Daoy (cell line): ENCODE results near the gene OR2AG1. TPM values are rescaled to one million over a fixed set of nuclear protein-coding genes. Genes with fewer than 3 reads are reported as not detected.
A peak's percentile ranks its signal among the peaks of the same experiment; 100 is the strongest.
"Not testable (repeated sequence)": the region's sequence is repeated elsewhere in the genome, so short reads cannot be mapped to it uniquely, and the experiment has no call there.

Experiments used
- DNase-seq: peaks from one replicate; pipeline ENCODE4 v3.0.0-alpha.2; 2015; ENCODE audit warnings: low read depth
- total RNA-seq: library from RNA; depleted of rRNA; stranded (reverse); fragments of >200 nt; shearing (Covaris generic); gene quantifications from 2 replicates; pipeline ENCODE4 v1.2.3, GENCODE V29; 2014; rRNA removed

The OR2AG1 gene
- total RNA-seq, 1 experiment from 2014 or later = not detected

GRCh38 chr11:6790546-6790945 lies 7.7 kb downstream of the OR2AG1 start:
- no peak for DNase-seq

- DNase-seq = no peak
Observed at GRCh38 chr11:6794639-6795038, 11.8 kb downstream of the OR2AG1 start.

GRCh38 chr11:6799402-6799801 lies 16.6 kb downstream of the OR2AG1 start, which contains the start of gene OR6A2:
Gene OR6A2 (minus strand): TSS chr11:6799689. CDS start chr11:6795708, 3,981 bp downstream.
- peak; percentile 25 for DNase-seq

DNA sequence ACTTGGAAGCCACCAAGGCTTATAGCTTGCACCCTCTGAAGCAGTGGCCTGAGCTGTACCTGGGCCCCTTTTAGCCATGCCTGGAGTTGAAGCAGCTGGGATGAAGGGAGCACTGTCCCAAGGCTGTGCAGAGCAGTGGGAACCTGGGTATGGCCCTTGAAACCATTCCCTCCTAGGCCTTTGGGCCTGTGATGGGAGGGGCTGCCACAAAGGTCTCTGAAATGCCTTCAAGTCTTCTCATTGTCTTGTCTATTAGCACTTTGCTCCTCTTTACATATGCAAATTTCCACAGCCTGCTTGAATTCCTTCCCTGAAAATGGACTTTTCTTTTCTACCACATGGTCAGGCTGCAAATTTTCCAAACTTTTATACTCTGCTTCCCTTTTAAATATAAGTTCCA lies 18.3 kb downstream of the OR2AG1 start:
- not testable (repeated sequence) for DNase-seq

DNA sequence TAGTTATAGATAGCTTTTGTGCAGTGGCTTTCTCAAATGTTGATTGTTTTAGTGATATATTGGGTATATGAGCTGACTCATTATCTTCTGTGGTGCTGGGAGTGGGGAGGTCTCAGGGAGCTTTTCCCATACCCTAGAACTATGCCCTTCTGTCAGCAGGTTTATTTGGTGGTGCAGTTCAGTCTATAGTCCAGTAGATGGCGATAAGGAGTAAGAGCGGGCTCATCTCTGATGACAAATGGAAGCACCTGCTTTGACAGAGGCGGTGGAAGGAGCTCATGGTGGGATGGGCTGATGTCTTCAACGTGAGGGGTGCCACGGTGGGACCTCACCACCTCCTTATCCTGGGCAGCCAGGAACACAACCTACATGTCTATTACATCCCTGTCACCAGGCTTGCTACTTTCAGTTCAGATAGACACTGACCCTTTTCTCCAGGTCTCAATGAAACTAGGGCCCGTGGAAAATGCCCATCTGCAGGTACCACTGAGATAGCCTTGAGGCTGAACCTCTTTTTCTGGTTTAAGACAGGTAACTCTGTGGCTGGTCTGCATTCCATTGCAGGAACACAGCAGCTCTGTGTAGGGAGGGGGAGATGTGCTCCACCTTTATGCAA lies 29.7 kb downstream of the OR2AG1 start:
- peak; percentile 46 for DNase-seq

GRCh38 chr11:6813656-6814055 lies 30.8 kb downstream of the OR2AG1 start:
- DNase-seq = no peak

- DNase-seq = no peak
Observed at GRCh38 chr11:6817694-6818093, 34.9 kb downstream of the OR2AG1 start.

- DNase-seq = no peak
Observed at GRCh38 chr11:6818967-6819366, 36.1 kb downstream of the OR2AG1 start.

GRCh38 chr11:6824136-6824823 lies 41.5 kb downstream of the OR2AG1 start:
- DNase-seq = no peak

GRCh38 chr11:6825231-6825744 lies 42.5 kb downstream of the OR2AG1 start:
- peak; percentile 37 for DNase-seq

DNA sequence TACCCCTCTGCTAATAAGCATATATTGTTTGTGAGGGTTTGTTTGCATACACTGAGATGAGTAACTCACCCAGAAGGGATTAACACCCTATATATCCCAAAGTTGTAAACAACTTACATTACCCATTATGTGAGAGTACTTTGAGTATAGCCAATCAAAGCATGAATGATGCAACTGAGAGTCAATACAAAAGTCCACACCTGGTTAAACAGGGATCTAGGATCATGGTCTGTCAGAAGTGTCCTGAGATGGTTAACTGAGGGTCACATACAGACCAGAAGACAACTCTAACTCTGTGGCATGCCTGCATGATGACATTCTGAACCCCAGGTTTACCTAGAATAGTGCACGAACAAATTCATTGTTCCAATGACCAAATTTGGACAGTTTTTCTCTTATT lies 45.3 kb downstream of the OR2AG1 start:
- no peak for DNase-seq

GRCh38 chr11:6833356-6833755 lies 50.5 kb downstream of the OR2AG1 start:
- DNase-seq = no peak

GRCh38 chr11:6834021-6834420 lies 51.2 kb downstream of the OR2AG1 start:
- no peak for DNase-seq

Other genes with a start within 250 kb of the OR2AG1 start
- gene RRP8, start 179.4 kb upstream of the OR2AG1 start, total RNA-seq = 17.4 and 17.9 TPM in 2 replicates
- 120 and 140 TPM in 2 replicates for gene ILK, start 179.2 kb upstream of the OR2AG1 start, total RNA-seq
- 53.0 and 57.0 TPM in 2 replicates for gene TAF10, start 170.8 kb upstream of the OR2AG1 start, total RNA-seq
- 2.5 and 14.9 TPM in 2 replicates for gene TPP1, start 163.6 kb upstream of the OR2AG1 start, total RNA-seq
- 0.74 and 1.3 TPM in 2 replicates for gene DCHS1, start 127.2 kb upstream of the OR2AG1 start, total RNA-seq
- 95.5 and 120 TPM in 2 replicates for gene MRPL17, start 99.7 kb upstream of the OR2AG1 start, total RNA-seq
- gene OR2AG2, start 11.0 kb upstream of the OR2AG1 start, total RNA-seq = 0.03 TPM in 1 of 2 replicates, not detected in the other
- gene OR6A2, start 16.7 kb downstream of the OR2AG1 start, total RNA-seq = 0.06 TPM in 1 of 2 replicates, not detected in the other
- gene OR10A5, start 62.7 kb downstream of the OR2AG1 start, total RNA-seq = not detected in 2 replicates
- not detected in 2 replicates for gene OR10A2, start 80.0 kb downstream of the OR2AG1 start, total RNA-seq
- gene OR10A4, start 93.6 kb downstream of the OR2AG1 start, total RNA-seq = not detected in 2 replicates
- gene OR2D2, start 109.5 kb downstream of the OR2AG1 start, total RNA-seq = not detected in 2 replicates
- gene OR2D3, start 138.0 kb downstream of the OR2AG1 start, total RNA-seq = not detected in 2 replicates
- 3.8 and 5.5 TPM in 2 replicates for gene ZNF215, start 143.4 kb downstream of the OR2AG1 start, total RNA-seq
- 1.8 and 4.6 TPM in 2 replicates for gene ZNF214, start 237.3 kb downstream of the OR2AG1 start, total RNA-seq
- gene NLRP14, start 237.5 kb downstream of the OR2AG1 start, total RNA-seq = 0.48 and 0.63 TPM in 2 replicates